Muscle of leg (tissue), 11 donors: Measurements from ENCODE around the gene OS9. TPM values are rescaled to one million over a fixed set of nuclear protein-coding genes. Genes with fewer than 3 reads are reported as not detected.

Experiments
- DNase-seq: peaks from one replicate; pipeline ENCODE4 v3.0.0; 2013
- H3K27ac ChIP-seq: one replicate; pipeline ENCODE4 v1.5.1; 2013; ENCODE audit warnings: mild to moderate bottlenecking, low read length, control low read depth
- H3K27me3 ChIP-seq: one replicate; pipeline ENCODE4 v1.6.1; 2013; ENCODE audit warnings: low read length; ENCODE audit not compliant: control insufficient read depth, insufficient read depth
- H3K36me3 ChIP-seq: one replicate; pipeline ENCODE4 v1.6.1; 2013; ENCODE audit warnings: low read length; ENCODE audit not compliant: control insufficient read depth, insufficient read depth
- H3K4me1 ChIP-seq: one replicate; pipeline ENCODE4 v1.6.1; 2013; ENCODE audit warnings: low read length; ENCODE audit not compliant: control insufficient read depth, insufficient read depth
- H3K4me3 ChIP-seq: one replicate; pipeline ENCODE4 v1.5.1; 2013; ENCODE audit warnings: low read length, control low read depth
- H3K9me3 ChIP-seq: replicated peaks from 2 replicates; pipeline ENCODE4 v1.6.1; 2013; ENCODE audit warnings: low read depth, low read length; ENCODE audit not compliant: control insufficient read depth
- WGBS: methylation state at CpG from one replicate; pipeline ENCODE4 v1.1.5; 2013; ENCODE audit warnings: missing lambda C conversion rate; ENCODE audit not compliant: insufficient coverage; 5-methylcytosine and 5-hydroxymethylcytosine counted together
- polyA plus RNA-seq, 8 donors: library from polyadenylated mRNA; unstranded; fragments of 120-200 nt; gene quantifications; one replicate each; pipeline versions ENCODE4 v1.2.1 to v1.2.3, GENCODE V29; 2013; ENCODE audit warnings: inconsistent platforms in 1 of 8, low replicate concordance in 1 of 8; ENCODE audit not compliant: insufficient read length in 8 of 8, insufficient read depth in 1 of 8
- total RNA-seq: library from RNA; stranded (reverse); fragments of 120-200 nt; gene quantifications from one replicate; pipeline ENCODE4 v1.2.4, GENCODE V29; 2013

OS9 gene
- total and polyA plus RNA-seq, 9 donors = 114 to 169 (median 133) TPM

DNA sequence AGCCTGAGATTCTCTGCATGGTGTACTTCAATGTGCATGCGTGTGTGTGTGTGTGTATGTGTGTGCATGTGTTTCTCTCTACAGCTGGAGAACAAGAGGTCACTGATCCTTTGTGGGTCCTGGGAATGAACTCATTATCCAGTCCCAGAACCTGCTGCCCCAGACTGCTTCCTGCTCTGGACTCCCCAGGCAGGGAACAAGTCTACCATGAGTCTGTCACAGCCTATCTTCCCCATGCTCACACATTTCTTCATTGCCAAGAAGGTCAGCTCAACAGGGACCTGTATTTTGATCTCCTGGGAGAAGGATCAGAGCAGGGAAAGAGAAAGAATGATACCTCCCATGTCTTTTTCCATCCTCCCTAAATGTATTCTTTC is 47.5 kb downstream of the OS9 start:
- Histone ChIP-seq H3K4me3 (no peak overlapping the region), H3K4me1 (peaks cover 35% of the 10 kb centered on the region)
- DNase-seq = peak; percentile 47

DNA sequence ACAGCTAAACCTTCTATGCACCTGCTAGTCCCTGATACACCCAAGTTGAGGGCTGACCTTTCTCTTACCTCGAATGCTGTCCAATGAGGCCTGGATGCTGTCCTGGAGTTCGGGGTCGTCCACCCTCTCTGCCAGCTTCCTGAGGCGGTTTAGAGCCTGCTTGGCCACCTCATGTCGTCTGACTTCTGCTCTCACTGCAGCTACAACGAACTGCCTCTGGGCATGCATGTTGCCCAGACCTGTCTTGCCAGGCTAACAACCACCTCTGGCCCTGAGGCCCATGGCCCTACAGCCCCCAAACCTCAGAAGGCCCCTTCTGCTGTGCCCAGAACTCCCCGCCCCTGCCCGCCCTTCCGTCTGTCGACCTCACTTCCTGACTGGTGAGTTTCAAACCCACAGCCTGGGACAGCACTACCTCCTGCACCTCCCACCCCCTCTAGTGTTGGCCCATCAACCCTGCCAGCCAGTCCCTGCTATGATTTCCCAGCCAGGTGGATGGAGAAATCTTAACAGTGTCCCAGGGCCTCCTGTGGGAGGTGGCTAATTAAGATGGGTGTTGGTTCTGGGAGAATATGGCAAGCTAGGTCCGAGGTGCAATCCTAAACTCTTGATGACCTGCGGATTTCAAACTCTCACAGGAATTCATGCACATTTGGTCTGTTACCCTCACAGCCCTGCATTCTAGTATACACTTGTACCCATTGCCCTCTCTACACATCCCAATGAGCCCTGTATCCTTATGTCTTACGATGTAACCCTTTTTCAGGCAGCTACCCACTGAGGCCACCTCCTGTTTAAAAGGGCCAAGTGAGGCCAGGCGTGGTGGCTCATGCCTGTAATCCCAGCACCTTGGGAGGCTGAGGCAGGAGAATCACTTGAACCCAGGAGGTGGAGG is 48.2 kb downstream of the OS9 start:
- Histone ChIP-seq H3K27ac (peak overlapping the region; percentile 25), H3K9me3 (no peaks in the 10 kb centered on the region), H3K36me3 (peaks cover 12% of the 10 kb centered on the region), H3K4me1 (peaks cover 29% of the 10 kb centered on the region), H3K4me3 (peak overlapping the region; percentile 7), H3K27me3 (peaks cover 47% of the 10 kb centered on the region)
- DNase-seq = no peak
- 38% methylated on average over 14 of the region's 14 CpGs for WGBS

More for the DNA sequence above, 47.5 kb downstream of the OS9 start:
- H3K27me3 ChIP-seq = peaks cover 54% of the 10 kb centered on the region
- peaks cover 6% of the 10 kb centered on the region for H3K36me3 ChIP-seq
- no peaks in the 10 kb centered on the region for H3K9me3 ChIP-seq
- no CpG with 5 or more reads among the region's 1 CpG for WGBS
- peak overlapping the region; percentile 25 for H3K27ac ChIP-seq

GRCh38 chr12:57743769-57744168 is 49.8 kb downstream of the OS9 start:
- Histone ChIP-seq H3K4me1 (peaks cover 20% of the 10 kb centered on the region), H3K4me3 (no peak overlapping the region)
- WGBS = no CpG with 5 or more reads among the region's 2 CpGs

GRCh38 chr12:57744194-57744776 is 50.4 kb downstream of the OS9 start:
- DNase-seq = no peak
- Histone ChIP-seq H3K9me3 (no peaks in the 10 kb centered on the region), H3K4me1 (peaks cover 14% of the 10 kb centered on the region), H3K36me3 (peaks cover 32% of the 10 kb centered on the region), H3K27me3 (peaks cover 28% of the 10 kb centered on the region), H3K27ac (peak overlapping the region; percentile 97), H3K4me3 (peak overlapping the region; percentile 80)
- 11% methylated on average over 9 of the region's 21 CpGs for WGBS

More at GRCh38 chr12:57743769-57744168, 49.8 kb downstream of the OS9 start:
- H3K27ac ChIP-seq = no peak overlapping the region
- peaks cover 27% of the 10 kb centered on the region for H3K36me3 ChIP-seq
- DNase-seq = no peak
- H3K9me3 ChIP-seq = no peaks in the 10 kb centered on the region
- H3K27me3 ChIP-seq = peaks cover 33% of the 10 kb centered on the region

- Histone ChIP-seq H3K9me3 (no peaks in the 10 kb centered on the region), H3K36me3 (peaks cover 39% of the 10 kb centered on the region), H3K4me3 (peak within 1 kb of the TSS; percentile 80), H3K27me3 (peaks cover 21% of the 10 kb centered on the region), H3K4me1 (peaks cover 12% of the 10 kb centered on the region), H3K27ac (peak within 1 kb of the TSS; percentile 97)
- 0% methylated on average over 15 of the region's 29 CpGs for WGBS
- DNase-seq = peak; percentile 100
Observed at GRCh38 chr12:57744777-57745484, 51.0 kb downstream of the OS9 start, which contains the start of gene TSPAN31. Gene TSPAN31, plus strand, starts transcription at chr12:57745039. Its CDS starts 116 bp downstream, at chr12:57745155.

- peak; percentile 32 for DNase-seq
- H3K4me3 ChIP-seq = peak overlapping the region; percentile 80
- WGBS = 21% methylated on average over 5 of the region's 8 CpGs
- no peaks in the 10 kb centered on the region for H3K9me3 ChIP-seq
- peaks cover 12% of the 10 kb centered on the region for H3K4me1 ChIP-seq
- H3K36me3 ChIP-seq = peaks cover 44% of the 10 kb centered on the region
- H3K27me3 ChIP-seq = peaks cover 16% of the 10 kb centered on the region
- H3K27ac ChIP-seq = peak overlapping the region; percentile 97
Observed at GRCh38 chr12:57745485-57745881, 51.6 kb downstream of the OS9 start.

DNA sequence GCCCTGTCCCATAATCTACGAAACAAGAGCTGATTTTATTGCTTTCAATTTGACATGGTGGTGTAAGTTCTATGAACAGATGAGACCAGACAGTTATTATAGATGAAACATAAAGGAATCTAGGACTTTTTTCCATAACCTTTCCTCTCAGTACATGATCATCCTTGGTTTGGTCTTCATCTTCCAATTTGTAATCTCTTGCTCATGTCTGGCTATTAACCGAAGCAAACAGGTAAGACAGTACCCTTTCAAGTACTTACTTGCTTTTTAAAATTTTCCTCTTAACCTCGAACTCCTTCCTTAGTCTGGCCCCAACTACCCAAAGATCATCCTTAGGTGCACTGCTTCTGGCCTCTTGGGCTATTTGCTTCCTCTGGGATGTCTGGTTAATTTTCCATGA is 52.1 kb downstream of the OS9 start:
- WGBS = 84% methylated on average over 2 of the region's 3 CpGs
- H3K36me3 ChIP-seq = peaks cover 50% of the 10 kb centered on the region
- peaks cover 11% of the 10 kb centered on the region for H3K27me3 ChIP-seq
- H3K4me3 ChIP-seq = no peak overlapping the region
- H3K9me3 ChIP-seq = no peaks in the 10 kb centered on the region
- no peak overlapping the region for H3K27ac ChIP-seq
- H3K4me1 ChIP-seq = peaks cover 17% of the 10 kb centered on the region
- no peak for DNase-seq

DNA sequence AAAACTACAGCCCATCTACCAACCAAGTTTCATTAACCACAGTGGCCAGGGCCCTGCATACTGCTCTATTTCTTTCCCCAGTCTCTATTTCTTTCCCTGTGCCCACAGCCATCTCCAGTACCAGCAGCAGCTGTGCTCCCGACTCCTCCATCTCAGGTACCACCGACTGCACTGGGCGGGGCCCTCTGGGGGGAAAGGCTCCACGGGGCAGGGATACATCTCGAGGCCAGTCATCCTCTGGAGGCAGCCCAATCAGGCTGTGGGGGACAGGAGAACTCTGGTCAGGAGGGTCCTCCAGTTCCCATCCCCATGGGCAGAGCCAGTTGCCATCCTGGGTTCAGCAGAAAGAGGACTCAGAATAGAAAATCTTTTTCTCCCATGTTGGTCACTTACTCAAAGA is 55.1 kb downstream of the OS9 start:
- peaks cover 26% of the 10 kb centered on the region for H3K4me1 ChIP-seq
- 85% methylated on average over 5 of the region's 5 CpGs for WGBS
- peaks cover 52% of the 10 kb centered on the region for H3K36me3 ChIP-seq

DNA sequence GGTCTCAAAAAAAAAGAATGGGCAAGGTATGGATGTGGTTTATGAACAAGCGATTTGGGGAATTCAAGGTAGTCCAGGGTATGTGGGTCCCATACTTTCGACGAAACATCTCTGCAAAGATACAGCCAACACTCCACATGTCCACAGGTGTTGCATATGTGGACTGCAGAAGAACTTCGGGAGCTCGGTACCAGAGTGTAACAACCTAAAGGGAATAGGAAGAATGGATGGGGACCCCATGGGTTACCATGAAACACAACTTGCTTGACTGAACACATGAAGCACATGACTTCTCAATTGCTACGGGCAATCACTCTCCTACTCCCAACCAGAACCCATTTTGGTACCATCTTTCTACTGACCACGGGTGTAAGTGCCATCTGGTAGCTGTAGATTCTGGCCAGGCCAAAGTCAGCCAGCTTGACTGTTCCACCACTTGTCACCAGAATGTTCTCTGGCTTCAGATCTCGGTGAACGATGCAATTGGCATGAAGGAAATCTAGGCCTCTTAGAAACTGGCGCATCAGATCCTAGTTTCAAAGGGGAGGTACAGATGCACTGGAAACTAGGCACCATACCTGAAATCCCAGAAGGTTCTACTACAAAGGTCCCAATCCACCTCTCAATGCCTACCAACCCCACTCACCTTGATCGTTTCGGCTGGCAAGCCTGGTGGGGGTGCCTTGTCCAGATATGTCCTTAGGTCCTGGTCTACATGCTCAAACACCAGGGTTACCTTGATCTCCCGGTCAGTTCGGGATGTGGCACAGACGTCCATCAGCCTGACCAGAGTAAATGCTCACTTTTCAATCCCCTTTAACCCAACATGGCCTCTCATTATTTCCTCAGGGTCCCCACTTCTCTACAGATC is 56.9 kb downstream of the OS9 start:
- H3K36me3 ChIP-seq = peaks cover 51% of the 10 kb centered on the region
- WGBS = 83% methylated on average over 10 of the region's 15 CpGs
- H3K4me3 ChIP-seq = peak overlapping the region; percentile 84
- peaks cover 24% of the 10 kb centered on the region for H3K4me1 ChIP-seq
- no peaks in the 10 kb centered on the region for H3K9me3 ChIP-seq
- peaks cover 7% of the 10 kb centered on the region for H3K27me3 ChIP-seq
- peak overlapping the region; percentile 91 for H3K27ac ChIP-seq
- peak; percentile 32 for DNase-seq

More for the DNA sequence above, 55.1 kb downstream of the OS9 start:
- no peaks in the 10 kb centered on the region for H3K9me3 ChIP-seq
- no peaks in the 10 kb centered on the region for H3K27me3 ChIP-seq
- H3K4me3 ChIP-seq = no peak overlapping the region
- DNase-seq = no peak
- no peak overlapping the region for H3K27ac ChIP-seq
